Testis (tissue), 2 donors: ENCODE measurements around the gene SPPL2B.

Experiments used
- CTCF ChIP-seq, 3 experiments: fragments of 450-650 bp in 2 of 3; fragments of 200-600 bp in 1 of 3; sonication (generic) in 1 of 3; IDR thresholded peaks; one replicate each; pipeline ENCODE4 v1.5.1; 2016 to 2019; ENCODE audit warnings: antibody characterized with exemption in 3 of 3, mild to moderate bottlenecking in 2 of 3, moderate library complexity in 1 of 3
- POLR2A ChIP-seq: fragments of 450-650 bp; IDR thresholded peaks from one replicate; pipeline ENCODE4 v1.6.1; 2017; ENCODE audit warnings: antibody characterized with exemption, mild to moderate bottlenecking, moderate library complexity

GRCh38 chr19:2331601-2332246, 3.2 kb downstream of the SPPL2B start:
- TF ChIP-seq CTCF (IDR thresholded peaks at IDR 0.05) (no peak), POLR2A (no peak)
